Calu3 (cell line): ENCODE data around the gene HECW1. TPM values are rescaled to one million over a fixed set of nuclear protein-coding genes. Genes with fewer than 3 reads are reported as not detected.

Experiments
- BruUV-seq: library from RNA; stranded (reverse); fragments of 400-500 nt; replicated peaks from 2 replicates; lab custom pipeline; 2021; lab: Mats Ljungman, UMichigan
- CTCF ChIA-PET: fragments of 300-600 bp; sonication (Branson Sonifier 250); formaldehyde crosslinking; loops from one replicate; lab custom pipeline; 2022; ENCODE audit warnings: antibody characterized with exemption; lab: Charles Lee
- DNase-seq: peaks from one replicate; pipeline ENCODE4 v3.0.0; 2022
- H3K27ac Mint-ChIP-seq: one replicate; pipeline ENCODE4 v1.8.0; 2022; ENCODE audit warnings: mixed read lengths; ENCODE audit not compliant: unreplicated experiment
- H3K27me3 Mint-ChIP-seq: one replicate; pipeline ENCODE4 v1.8.0; 2022; ENCODE audit warnings: mixed read lengths; ENCODE audit not compliant: unreplicated experiment
- H3K36me3 Mint-ChIP-seq: one replicate; pipeline ENCODE4 v1.8.0; 2022; ENCODE audit warnings: mild to moderate bottlenecking, moderate library complexity, mixed read lengths; ENCODE audit not compliant: insufficient read depth, unreplicated experiment
- H3K4me1 Mint-ChIP-seq: one replicate; pipeline ENCODE4 v1.8.0; 2022; ENCODE audit warnings: mild to moderate bottlenecking, low read depth, mixed read lengths; ENCODE audit not compliant: unreplicated experiment
- H3K4me3 Mint-ChIP-seq: one replicate; pipeline ENCODE4 v1.8.0; 2022; ENCODE audit warnings: mild to moderate bottlenecking, low read depth, moderate library complexity, mixed read lengths; ENCODE audit not compliant: unreplicated experiment
- H3K9me3 Mint-ChIP-seq: one replicate; pipeline ENCODE4 v1.8.0; 2022; ENCODE audit warnings: low read depth, mixed read lengths; ENCODE audit not compliant: unreplicated experiment
- CTCF ChIP-seq: fragments of 200-600 bp; IDR thresholded peaks from one replicate; pipeline ENCODE4 v1.8.0; 2022; ENCODE audit warnings: antibody characterized with exemption; ENCODE audit not compliant: unreplicated experiment
- intact Hi-C: fragments of 100-400 bp; cut with micrococcal nuclease; formaldehyde crosslinking; loops from one replicate; pipeline ENCODE4 v1.10.0; 2022; ENCODE audit not compliant: unreplicated experiment
- total RNA-seq: library from RNA; stranded (reverse); gene quantifications from 2 replicates; pipeline ENCODE4 v1.2.3, GENCODE V29; 2022

Gene HECW1
- total RNA-seq, 1 experiment from 2014 or later, result 0.33 TPM

DNA sequence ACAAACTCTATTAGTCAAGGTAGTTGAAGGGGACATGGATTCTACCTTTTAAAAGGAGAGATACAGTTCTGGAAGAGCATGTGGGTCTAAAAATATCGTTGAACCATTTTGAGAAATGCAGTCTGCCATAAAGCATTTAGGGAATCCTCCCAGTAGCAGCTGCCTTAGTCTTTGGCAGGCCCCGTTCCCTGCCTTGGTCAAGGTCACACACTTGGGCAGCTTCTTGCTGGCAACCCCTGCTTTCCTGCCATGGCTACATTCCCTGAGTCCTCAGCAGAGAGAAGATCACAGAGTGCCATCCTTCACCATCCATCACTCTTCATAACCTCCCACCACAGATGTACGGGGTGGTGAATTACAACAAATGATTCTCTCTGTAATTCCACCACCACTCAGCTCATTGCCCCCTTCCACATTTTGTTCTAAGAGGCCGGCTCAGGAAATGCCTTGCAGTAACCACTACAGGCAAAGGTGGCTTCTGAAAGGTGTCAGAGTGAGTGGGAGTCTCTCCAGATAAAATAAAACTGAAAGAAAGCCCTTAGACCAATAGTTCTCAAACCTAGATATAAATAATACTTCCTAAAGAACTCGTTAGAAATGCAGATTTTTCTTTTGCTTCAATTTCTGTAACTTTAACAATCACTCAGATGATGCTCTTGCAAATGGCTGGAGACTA lies 349.0 kb downstream of the HECW1 start:
- no peaks in the 10 kb centered on the region for H3K36me3 Mint-ChIP-seq
- no peak overlapping the region for H3K4me3 Mint-ChIP-seq
- H3K9me3 Mint-ChIP-seq, result no peaks in the 10 kb centered on the region
- DNase-seq, result no peak
- no peaks in the 10 kb centered on the region for H3K4me1 Mint-ChIP-seq
- H3K27me3 Mint-ChIP-seq, result no peaks in the 10 kb centered on the region
- intact Hi-C loops, result no loop called here
- H3K27ac Mint-ChIP-seq, result no peak overlapping the region
- CTCF ChIA-PET, result no interaction called here
- no peak for TF ChIP-seq CTCF
- BruUV-seq, result no TSS peak

GRCh38 chr7:43462836-43463235 lies 350.4 kb downstream of the HECW1 start:
- H3K9me3 Mint-ChIP-seq, result no peaks in the 10 kb centered on the region
- no peak for DNase-seq
- H3K36me3 Mint-ChIP-seq, result no peaks in the 10 kb centered on the region
- H3K4me3 Mint-ChIP-seq, result no peak overlapping the region
- BruUV-seq, result no TSS peak
- CTCF ChIA-PET, result interaction anchor here (0.6 to 1.3 kb wide), 2 partner anchors 15 to 16 kb away, joined by 3 read pairs; no protein-coding TSS in a partner anchor
- H3K4me1 Mint-ChIP-seq, result no peaks in the 10 kb centered on the region
- H3K27ac Mint-ChIP-seq, result no peak overlapping the region
- no peak for TF ChIP-seq CTCF
- no peaks in the 10 kb centered on the region for H3K27me3 Mint-ChIP-seq
- intact Hi-C loops, result no loop called here

DNA sequence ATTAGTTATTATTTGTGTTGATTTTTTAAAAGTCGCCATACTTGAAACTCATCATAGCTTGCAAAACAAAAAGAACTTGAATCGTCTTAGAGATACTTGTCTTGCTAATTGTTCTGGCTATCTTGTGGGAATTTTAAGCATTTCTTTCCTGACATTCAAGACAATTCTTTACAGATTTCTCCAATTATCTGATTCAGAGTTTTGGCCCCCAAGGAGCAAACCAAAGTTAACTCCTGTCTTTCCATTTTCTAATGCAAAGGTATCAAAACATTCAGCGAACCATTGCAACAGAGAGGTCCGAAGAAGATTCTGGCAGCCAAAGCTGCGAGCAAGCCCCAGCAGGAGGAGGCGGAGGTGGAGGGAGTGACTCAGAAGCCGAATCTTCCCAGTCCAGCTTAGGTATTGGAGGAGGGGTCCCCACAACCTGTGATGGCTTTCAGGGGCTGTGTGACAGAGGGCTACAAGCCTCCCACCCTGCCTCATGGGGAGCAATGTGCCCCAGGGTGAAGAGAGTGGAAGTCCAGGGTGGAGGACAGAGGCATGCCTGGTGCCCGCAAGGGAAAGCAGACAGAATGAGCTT lies 351.0 kb downstream of the HECW1 start:
- no peak overlapping the region for H3K27ac Mint-ChIP-seq
- no peak for DNase-seq
- no TSS peak for BruUV-seq

More for the DNA sequence above, 351.0 kb downstream of the HECW1 start:
- Mint-ChIP-seq H3K4me1 (no peaks in the 10 kb centered on the region), H3K4me3 (no peak overlapping the region), H3K36me3 (no peaks in the 10 kb centered on the region), H3K27me3 (no peaks in the 10 kb centered on the region), H3K9me3 (no peaks in the 10 kb centered on the region)
- CTCF ChIA-PET, result interaction anchor here (1.3 kb wide), 1 partner anchor 15 kb away, joined by 3 read pairs; no protein-coding TSS in a partner anchor
- intact Hi-C loops, result no loop called here
- no peak for TF ChIP-seq CTCF
